CD4-positive, alpha-beta T cell (primary cell): ENCODE measurements around the gene NAGPA. TPM values are rescaled to one million over a fixed set of nuclear protein-coding genes. Genes with fewer than 3 reads are reported as not detected.

Source experiments
- ATAC-seq: fragments of 200-7000 bp; cut with Tn5 transposase; one replicate; pipeline ENCODE4 v1.10.0; 2022; ENCODE audit warnings: mild to moderate bottlenecking; ENCODE audit not compliant: poor library complexity
- CTCF ChIA-PET: fragments of 350-600 bp; sonication (Branson Sonifier 250); formaldehyde crosslinking; loops from one replicate; lab custom pipeline; 2021; ENCODE audit warnings: antibody characterized with exemption, inconsistent platforms; lab: Charles Lee
- POLR2A ChIA-PET: fragments of 350-600 bp; sonication (Branson Sonifier 250); formaldehyde crosslinking; loops from one replicate; lab custom pipeline; 2021; ENCODE audit warnings: antibody characterized with exemption, inconsistent platforms; lab: Charles Lee
- DNase-seq, 14 experiments: peaks; one replicate each; pipeline ENCODE4 v3.0.0-alpha.2; 2013 to 2020; ENCODE audit warnings: mixed read lengths in 2 of 14
- H3K27ac ChIP-seq, 2 donors: one replicate each; pipeline versions ENCODE4 v1.5.1 to v1.7.0; 2013; ENCODE audit warnings: low read length in 2 of 2, low read depth in 1 of 2, mild to moderate bottlenecking in 1 of 2
- H3K27me3 ChIP-seq, 2 experiments: 1 replicate in 1 of 2; 2 replicates in 1 of 2; pipeline versions ENCODE4 v1.6.1 to v1.7.0; 2013; ENCODE audit warnings: low read length in 2 of 2, control low read depth in 1 of 2, mild to moderate bottlenecking in 1 of 2, moderate library complexity in 1 of 2; ENCODE audit not compliant: insufficient read depth in 2 of 2, control insufficient read depth in 1 of 2
- H3K36me3 ChIP-seq: one replicate; pipeline ENCODE4 v1.6.1; 2013; ENCODE audit warnings: low read length, control low read depth; ENCODE audit not compliant: insufficient read depth
- H3K4me1 ChIP-seq: one replicate; pipeline ENCODE4 v1.6.1; 2013; ENCODE audit warnings: low read length, control low read depth; ENCODE audit not compliant: insufficient read depth
- H3K4me3 ChIP-seq: one replicate; pipeline ENCODE4 v1.5.1; 2013; ENCODE audit warnings: mild to moderate bottlenecking, low read length, moderate library complexity
- H3K9me3 ChIP-seq, 2 experiments: 1 replicate in 1 of 2; 2 replicates in 1 of 2; pipeline versions ENCODE4 v1.6.1 to v1.7.0; 2013; ENCODE audit warnings: low read length in 2 of 2, mild to moderate bottlenecking in 2 of 2, control low read depth in 1 of 2, moderate library complexity in 1 of 2; ENCODE audit not compliant: control insufficient read depth in 1 of 2, insufficient read depth in 1 of 2
- H3K27ac Mint-ChIP-seq: one replicate; pipeline ENCODE4 v1.8.0; 2020; ENCODE audit warnings: mixed read lengths
- H3K27me3 Mint-ChIP-seq: one replicate; pipeline ENCODE4 v1.8.0; 2021; ENCODE audit warnings: mixed read lengths
- H3K36me3 Mint-ChIP-seq: one replicate; pipeline ENCODE4 v1.8.0; 2021; ENCODE audit warnings: low read depth, mixed read lengths
- H3K4me1 Mint-ChIP-seq: one replicate; pipeline ENCODE4 v1.8.0; 2021; ENCODE audit warnings: low read depth, mixed read lengths
- H3K4me3 Mint-ChIP-seq: one replicate; pipeline ENCODE4 v1.8.0; 2020; ENCODE audit warnings: mild to moderate bottlenecking, mixed read lengths
- H3K9me3 Mint-ChIP-seq: one replicate; pipeline ENCODE4 v1.8.0; 2020; ENCODE audit warnings: mixed read lengths
- CTCF ChIP-seq: fragments of 200-600 bp; IDR thresholded peaks from one replicate; pipeline ENCODE4 v1.8.0; 2022; ENCODE audit warnings: antibody characterized with exemption, mild to moderate bottlenecking
- intact Hi-C, 2 experiments: fragments of 100-400 bp; cut with DNase I in 1 of 2; cut with micrococcal nuclease in 1 of 2; formaldehyde crosslinking; loops; one replicate each; pipeline versions ENCODE4 v1.15.1 to v1.9.0; 2023 to 2025; cut with DNase I, micrococcal nuclease
- total RNA-seq, 174 experiments: library from RNA in 2 of 174; stranded (reverse) in 2 of 174; gene quantifications; one replicate each; pipeline ENCODE4 v1.2.3 and lab custom pipeline; 2021 to 2026

The NAGPA gene
- total RNA-seq, 2 experiments from 2014 or later = 30.0 to 34.0 TPM

GRCh38 chr16:5065326-5065725 is 31.6 kb upstream of the NAGPA start:
- H3K36me3 ChIP-seq = no peaks in the 10 kb centered on the region
- H3K9me3 Mint-ChIP-seq = no peaks in the 10 kb centered on the region
- no peak overlapping the region for H3K27ac Mint-ChIP-seq
- H3K4me1 Mint-ChIP-seq = no peaks in the 10 kb centered on the region
- H3K27ac ChIP-seq = no peak overlapping the region
- H3K4me3 ChIP-seq = no peak overlapping the region
- ATAC-seq = no peak
- H3K27me3 ChIP-seq = no peaks in the 10 kb centered on the region
- no peaks in the 10 kb centered on the region for H3K4me1 ChIP-seq
- no peaks in the 10 kb centered on the region for H3K36me3 Mint-ChIP-seq
- intact Hi-C loops = no loop called here
- H3K4me3 Mint-ChIP-seq = no peak overlapping the region
- no peaks in the 10 kb centered on the region for H3K27me3 Mint-ChIP-seq
- DNase-seq = no peak
- ChIA-PET POLR2A (no interaction called here), CTCF (no interaction called here)
- TF ChIP-seq CTCF = no peak
- no peaks in the 10 kb centered on the region for H3K9me3 ChIP-seq

DNA sequence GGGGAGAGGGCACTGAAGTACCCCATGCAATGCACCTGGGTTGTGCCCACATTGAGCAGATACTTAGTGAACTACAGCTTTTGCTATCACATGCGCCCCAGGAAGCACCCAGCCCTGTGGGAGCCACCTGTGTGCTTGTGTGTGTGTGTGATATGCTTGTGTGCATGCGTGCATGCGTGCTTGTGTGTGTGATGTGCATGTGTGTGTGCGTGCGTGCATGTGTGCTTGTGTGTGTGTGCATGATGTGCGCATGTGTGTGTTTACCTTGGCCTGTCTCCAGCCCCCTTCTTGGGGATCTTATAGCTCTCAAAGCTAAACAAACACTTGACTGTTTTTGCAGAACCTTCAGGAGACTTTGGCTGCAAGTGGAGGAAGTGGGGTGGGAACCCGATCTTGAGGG is 31.2 kb upstream of the NAGPA start:
- Mint-ChIP-seq H3K9me3 (no peaks in the 10 kb centered on the region), H3K4me1 (no peaks in the 10 kb centered on the region), H3K27me3 (no peaks in the 10 kb centered on the region), H3K4me3 (no peak overlapping the region), H3K36me3 (no peaks in the 10 kb centered on the region), H3K27ac (no peak overlapping the region)
- H3K27ac ChIP-seq = no peak overlapping the region
- ATAC-seq = no peak
- no peaks in the 10 kb centered on the region for H3K4me1 ChIP-seq
- H3K36me3 ChIP-seq = no peaks in the 10 kb centered on the region
- intact Hi-C loops = no loop called here
- no peaks in the 10 kb centered on the region for H3K9me3 ChIP-seq
- no peak for DNase-seq
- CTCF ChIA-PET = no interaction called here
- TF ChIP-seq CTCF = no peak
- POLR2A ChIA-PET = no interaction called here
- H3K4me3 ChIP-seq = no peak overlapping the region
- no peaks in the 10 kb centered on the region for H3K27me3 ChIP-seq

- Mint-ChIP-seq H3K4me1 (no peaks in the 10 kb centered on the region), H3K27me3 (no peaks in the 10 kb centered on the region), H3K9me3 (no peaks in the 10 kb centered on the region), H3K4me3 (no peak overlapping the region), H3K27ac (no peak overlapping the region), H3K36me3 (no peaks in the 10 kb centered on the region)
- no peak for DNase-seq
- intact Hi-C loops = no loop called here
- H3K27me3 ChIP-seq = no peaks in the 10 kb centered on the region
- ChIA-PET POLR2A (no interaction called here), CTCF (no interaction called here)
- TF ChIP-seq CTCF = no peak
- no peak overlapping the region for H3K4me3 ChIP-seq
- H3K9me3 ChIP-seq = no peaks in the 10 kb centered on the region
- no peaks in the 10 kb centered on the region for H3K4me1 ChIP-seq
- ATAC-seq = no peak
- H3K27ac ChIP-seq = no peak overlapping the region
- H3K36me3 ChIP-seq = no peaks in the 10 kb centered on the region
Measured at GRCh38 chr16:5062790-5063765, 29.3 kb upstream of the NAGPA start.
